ENCODE results near the gene CGREF1.
"Not testable (repeated sequence)": the region's sequence is repeated elsewhere in the genome, so short reads cannot be mapped to it uniquely, and the experiment has no call there.

CGREF1 gene

GRCh38 chr2:27086724-27087593 lies 32.0 kb downstream of the CGREF1 start, which contains the start of gene KHK:
KHK (plus strand) TSS chr2:27086772; CDS start chr2:27087260, 488 bp downstream.
- DNase-seq, result no peak

- peak; percentile 70 for DNase-seq
Measured at GRCh38 chr2:27086090-27086723, 32.7 kb downstream of the CGREF1 start.

- no peak for DNase-seq
Measured at GRCh38 chr2:27085673-27086089, 33.2 kb downstream of the CGREF1 start.

GRCh38 chr2:27085062-27085672 lies 33.8 kb downstream of the CGREF1 start:
- DNase-seq, result no peak

GRCh38 chr2:27084297-27085061 lies 34.4 kb downstream of the CGREF1 start:
- no peak for DNase-seq

- no peak for DNase-seq
Measured at GRCh38 chr2:27083410-27084296, 35.3 kb downstream of the CGREF1 start.

- no peak for DNase-seq
Measured at GRCh38 chr2:27082773-27083409, 36.0 kb downstream of the CGREF1 start.

- no peak for DNase-seq
Measured at GRCh38 chr2:27081984-27082772, 36.8 kb downstream of the CGREF1 start.

- DNase-seq, result no peak
Measured at GRCh38 chr2:27080603-27080936, 38.4 kb downstream of the CGREF1 start.

GRCh38 chr2:27080140-27080469 lies 38.8 kb downstream of the CGREF1 start:
- DNase-seq, result no peak

- DNase-seq, result no peak
Measured at GRCh38 chr2:27079233-27080139, 39.4 kb downstream of the CGREF1 start.

- DNase-seq, result peak; percentile 14
Measured at GRCh38 chr2:27078267-27079194, 40.4 kb downstream of the CGREF1 start, which contains the start of gene EMILIN1. EMILIN1 (plus strand) TSS chr2:27078615; CDS start chr2:27079066, 451 bp downstream.

GRCh38 chr2:27077231-27077630 lies 41.7 kb downstream of the CGREF1 start:
- DNase-seq, result no peak

GRCh38 chr2:27076323-27076722 lies 42.6 kb downstream of the CGREF1 start:
- no peak for DNase-seq

GRCh38 chr2:27075566-27075871 lies 43.4 kb downstream of the CGREF1 start:
- not testable (repeated sequence) for DNase-seq

- peak; percentile 76 for DNase-seq
Measured at GRCh38 chr2:27074738-27075565, 44.0 kb downstream of the CGREF1 start.

GRCh38 chr2:27073782-27074181 lies 45.1 kb downstream of the CGREF1 start:
- no peak for DNase-seq

- no peak for DNase-seq
Measured at GRCh38 chr2:27072920-27073319, 46.0 kb downstream of the CGREF1 start.

Data from GF-D8 (cell line).